Mesothelial cell of epicardium (in vitro differentiated cells): ENCODE measurements around the gene MTHFR. TPM values are rescaled to one million over a fixed set of nuclear protein-coding genes. Genes with fewer than 3 reads are reported as not detected.
A peak's percentile ranks its signal among the peaks of the same experiment; 100 is the strongest.

Source experiments
- DNase-seq, 2 experiments: peaks; one replicate each; pipeline ENCODE4 v3.0.0; 2021; ENCODE audit warnings: low spot score in 2 of 2; ENCODE audit not compliant: unreplicated experiment in 2 of 2
- H3K27ac Mint-ChIP-seq: 2 replicates; pipeline ENCODE4 v1.8.0; 2021; ENCODE audit warnings: mixed read lengths
- H3K27me3 Mint-ChIP-seq: 2 replicates; pipeline ENCODE4 v1.8.0; 2021; ENCODE audit warnings: low read depth, mixed read lengths
- H3K36me3 Mint-ChIP-seq: 2 replicates; pipeline ENCODE4 v1.8.0; 2021; ENCODE audit warnings: mixed read lengths
- H3K4me1 Mint-ChIP-seq: 2 replicates; pipeline ENCODE4 v1.8.0; 2021; ENCODE audit warnings: mixed read lengths
- H3K4me3 Mint-ChIP-seq: 2 replicates; pipeline ENCODE4 v1.8.0; 2021; ENCODE audit warnings: mild to moderate bottlenecking, moderate library complexity, mixed read lengths
- H3K9me3 Mint-ChIP-seq: 2 replicates; pipeline ENCODE4 v1.8.0; 2021; ENCODE audit warnings: mixed read lengths
- CTCF ChIP-seq: fragments of 200-600 bp; sonication (generic); IDR thresholded peaks from one replicate; pipeline ENCODE4 v1.5.0; 2021; ENCODE audit warnings: antibody characterized with exemption; ENCODE audit not compliant: unreplicated experiment
- total RNA-seq: library from RNA; stranded (reverse); gene quantifications from 3 replicates; pipeline ENCODE4 v1.2.1, GENCODE V29; 2021

The MTHFR gene
- total RNA-seq, 1 donor from 2014 or later: 39.2 TPM

GRCh38 chr1:11746795-11747487, 58.8 kb downstream of the MTHFR start:
- no peaks in the 10 kb centered on the region for H3K4me1 Mint-ChIP-seq
- no peak overlapping the region for H3K4me3 Mint-ChIP-seq
- TF ChIP-seq CTCF: no peak
- H3K36me3 Mint-ChIP-seq: peaks cover 8% of the 10 kb centered on the region
- H3K27me3 Mint-ChIP-seq: no peaks in the 10 kb centered on the region
- no peaks in the 10 kb centered on the region for H3K9me3 Mint-ChIP-seq
- DNase-seq: no peak
- no peak overlapping the region for H3K27ac Mint-ChIP-seq

- Mint-ChIP-seq H3K4me3 (no peak overlapping the region), H3K9me3 (no peaks in the 10 kb centered on the region), H3K27ac (no peak overlapping the region), H3K27me3 (no peaks in the 10 kb centered on the region), H3K36me3 (peaks cover 8% of the 10 kb centered on the region), H3K4me1 (no peaks in the 10 kb centered on the region)
- DNase-seq: no peak
- no peak for TF ChIP-seq CTCF
Observed at GRCh38 chr1:11746092-11746491, 59.7 kb downstream of the MTHFR start.

GRCh38 chr1:11744287-11744686, 61.5 kb downstream of the MTHFR start:
- Mint-ChIP-seq H3K4me1 (no peaks in the 10 kb centered on the region), H3K9me3 (no peaks in the 10 kb centered on the region), H3K27ac (peak overlapping the region; percentile 72), H3K27me3 (no peaks in the 10 kb centered on the region), H3K36me3 (peaks cover 8% of the 10 kb centered on the region), H3K4me3 (no peak overlapping the region)
- no peak for DNase-seq
- TF ChIP-seq CTCF: no peak

- peaks cover 8% of the 10 kb centered on the region for H3K36me3 Mint-ChIP-seq
- TF ChIP-seq CTCF: no peak
- DNase-seq: no peak
- H3K4me3 Mint-ChIP-seq: no peak overlapping the region
- H3K27ac Mint-ChIP-seq: no peak overlapping the region
- no peaks in the 10 kb centered on the region for H3K27me3 Mint-ChIP-seq
- H3K9me3 Mint-ChIP-seq: no peaks in the 10 kb centered on the region
- H3K4me1 Mint-ChIP-seq: peaks cover 7% of the 10 kb centered on the region
Observed at GRCh38 chr1:11741919-11742558, 63.7 kb downstream of the MTHFR start.

- H3K4me1 Mint-ChIP-seq: peaks cover 11% of the 10 kb centered on the region
- DNase-seq: no peak
- H3K27ac Mint-ChIP-seq: no peak overlapping the region
- H3K4me3 Mint-ChIP-seq: no peak overlapping the region
- H3K36me3 Mint-ChIP-seq: peaks cover 5% of the 10 kb centered on the region
- H3K9me3 Mint-ChIP-seq: no peaks in the 10 kb centered on the region
- H3K27me3 Mint-ChIP-seq: no peaks in the 10 kb centered on the region
- no peak for TF ChIP-seq CTCF
Observed at GRCh38 chr1:11741482-11741881, 64.3 kb downstream of the MTHFR start.
